CD4-positive, alpha-beta T cell treated with Interleukin-21 for 1 hour (primary cell): ENCODE measurements around the gene RAD21L1.

Experiments
- DNase-seq: peaks from one replicate; pipeline ENCODE4 v3.0.0-alpha.2; 2020

RAD21L1 gene

GRCh38 chr20:1225783-1226654 lies at the start of gene RAD21L1:
TSS of gene RAD21L1 (plus strand) at chr20:1226044. CDS start at chr20:1228454, 2,410 bp downstream.
- DNase-seq, result peak; percentile 79

GRCh38 chr20:1177680-1178079 lies 48.2 kb upstream of the RAD21L1 start:
- no peak for DNase-seq

- no peak for DNase-seq
These were observed 47.7 kb upstream of the RAD21L1 start for GRCh38 chr20:1178103-1178502.

GRCh38 chr20:1178623-1179022 lies 47.2 kb upstream of the RAD21L1 start:
- no peak for DNase-seq

- no peak for DNase-seq
These were observed 44.9 kb upstream of the RAD21L1 start for GRCh38 chr20:1180949-1181348.

GRCh38 chr20:1182106-1182505 lies 43.7 kb upstream of the RAD21L1 start:
- no peak for DNase-seq

- DNase-seq, result no peak
These were observed 42.7 kb upstream of the RAD21L1 start for GRCh38 chr20:1183153-1183552.

GRCh38 chr20:1184260-1184637 lies 41.6 kb upstream of the RAD21L1 start:
- no peak for DNase-seq

DNA sequence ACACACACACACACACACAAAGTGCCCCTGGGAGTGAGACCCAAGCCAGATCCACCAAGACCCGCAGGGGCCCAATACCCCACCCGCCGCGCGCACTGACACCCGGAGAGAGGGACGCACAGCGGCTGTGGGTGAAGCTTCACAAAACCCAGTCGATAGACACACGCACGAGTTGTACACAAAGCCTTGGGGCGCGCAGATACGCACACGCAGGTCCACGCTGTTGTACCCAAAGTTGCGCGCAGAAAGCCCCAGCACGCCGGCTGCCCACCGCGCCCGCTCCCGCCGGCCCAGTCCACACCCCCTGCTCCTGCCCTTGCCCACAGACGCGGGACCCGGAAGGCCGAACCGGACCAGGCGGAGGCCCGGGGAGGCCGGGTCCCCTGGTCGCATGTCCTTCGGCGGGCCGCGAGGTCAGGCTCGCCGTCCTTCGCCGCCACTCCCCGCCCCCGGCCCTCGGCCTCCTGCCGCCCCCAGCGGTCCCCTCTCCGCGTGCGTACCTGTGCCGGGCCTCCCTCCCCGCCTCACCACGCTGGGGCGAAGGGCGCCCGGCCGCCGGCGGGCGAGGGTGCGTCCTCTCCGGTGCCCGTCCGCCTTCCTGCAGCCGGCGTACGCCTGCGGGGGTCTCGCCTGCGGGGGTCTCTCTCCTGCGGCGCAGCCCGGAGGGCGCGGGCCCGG lies 41.1 kb upstream of the RAD21L1 start, which contains the start of gene TMEM74B:
Gene TMEM74B, minus strand, starts transcription at position 344 of the 678 bp plus-strand sequence. CDS start 1,180 bp downstream, outside the sequence.
- no peak for DNase-seq

GRCh38 chr20:1185316-1185741 lies 40.5 kb upstream of the RAD21L1 start:
- no peak for DNase-seq

DNA sequence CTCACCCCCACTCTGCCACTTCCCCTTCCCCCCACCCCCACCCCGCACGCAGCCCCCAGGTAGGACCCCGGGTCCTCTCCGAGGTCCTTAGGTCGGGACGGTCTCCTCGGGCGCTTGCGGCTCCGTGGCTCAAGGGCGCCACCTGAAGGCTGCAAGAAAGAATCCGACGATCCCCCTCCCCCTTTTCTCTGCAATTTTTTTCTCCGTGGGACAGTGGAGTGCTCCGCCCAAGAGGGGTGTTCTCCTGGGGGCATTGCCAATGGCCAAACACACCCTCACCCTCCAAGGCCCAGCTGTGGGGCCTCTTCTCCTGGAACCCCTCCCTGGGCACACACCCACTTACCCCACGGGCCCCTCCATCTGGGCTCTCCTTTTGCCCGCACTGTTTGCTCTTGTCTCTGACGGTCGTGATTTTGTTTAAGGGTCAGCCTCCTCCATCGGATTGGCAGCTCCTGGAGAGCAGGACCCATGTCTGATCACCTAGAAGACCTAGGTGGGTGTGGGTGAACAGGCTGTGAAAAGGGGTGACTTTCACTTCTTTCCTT lies 40.0 kb upstream of the RAD21L1 start:
- peak; percentile 37 for DNase-seq

GRCh38 chr20:1186367-1186991 lies 39.4 kb upstream of the RAD21L1 start:
- no peak for DNase-seq

DNA sequence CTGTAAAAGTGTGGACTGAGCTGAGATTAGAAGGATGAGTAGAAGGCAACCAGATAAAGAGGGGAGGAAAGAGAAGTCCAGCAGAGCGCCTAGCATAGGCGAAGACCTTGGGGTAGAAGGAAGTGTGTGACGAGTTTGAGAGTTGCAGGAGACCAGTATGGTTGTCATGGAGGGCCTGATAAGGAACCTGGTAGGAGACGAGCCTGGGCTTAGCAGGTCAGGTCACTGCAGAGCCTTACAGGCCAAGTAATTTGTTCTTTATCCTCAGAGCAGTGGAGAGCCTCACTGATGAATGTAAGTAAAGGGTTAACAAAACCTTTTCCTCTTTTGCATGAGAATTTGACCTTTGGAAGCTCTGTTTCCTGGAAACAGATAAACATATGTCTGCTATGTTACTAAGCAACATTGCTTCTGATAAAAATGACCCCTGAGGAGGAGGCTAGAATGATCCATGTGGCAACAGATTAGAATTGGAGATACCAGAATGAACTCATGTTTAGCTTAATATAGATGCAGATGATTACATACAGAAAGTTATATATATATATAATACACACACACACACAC lies 38.2 kb upstream of the RAD21L1 start:
- DNase-seq, result no peak

DNA sequence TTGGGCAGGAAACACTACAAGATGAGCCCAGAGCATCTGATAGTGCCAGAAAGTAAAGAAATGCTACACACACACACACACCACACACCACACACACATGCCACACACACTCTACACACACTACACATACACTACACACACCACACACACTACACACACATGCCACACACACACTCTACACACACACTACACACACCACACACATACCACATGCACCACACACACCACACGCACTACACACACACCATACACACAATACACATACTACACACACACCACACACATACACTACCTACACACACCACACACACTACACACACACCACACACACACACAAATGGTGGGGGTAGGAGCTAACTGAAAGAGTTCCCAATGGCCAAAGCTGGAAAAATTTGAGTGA lies 37.5 kb upstream of the RAD21L1 start:
- no peak for DNase-seq

DNA sequence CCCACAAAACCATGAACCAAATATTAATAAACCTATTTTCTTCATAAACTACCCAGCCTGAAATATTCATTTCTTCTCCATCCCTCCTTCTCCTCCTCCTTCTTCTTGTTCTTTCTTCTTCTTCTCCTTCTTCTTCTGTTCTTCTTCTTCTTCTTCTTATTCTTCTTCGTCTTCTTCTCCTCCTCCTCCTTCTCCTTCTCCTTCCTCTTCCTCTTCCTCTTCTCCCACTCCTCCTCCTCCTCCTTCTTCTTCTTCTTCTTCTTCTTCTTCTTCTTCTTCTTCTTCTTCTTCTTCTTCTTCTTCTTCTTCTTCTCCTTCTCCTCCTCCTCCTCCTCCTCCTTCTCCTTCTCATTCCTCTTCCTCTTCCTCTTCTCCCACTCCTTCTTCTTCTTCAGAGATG lies 36.0 kb upstream of the RAD21L1 start:
- DNase-seq, result no peak

- DNase-seq, result no peak
These were observed 35.0 kb upstream of the RAD21L1 start for GRCh38 chr20:1190847-1191246.

DNA sequence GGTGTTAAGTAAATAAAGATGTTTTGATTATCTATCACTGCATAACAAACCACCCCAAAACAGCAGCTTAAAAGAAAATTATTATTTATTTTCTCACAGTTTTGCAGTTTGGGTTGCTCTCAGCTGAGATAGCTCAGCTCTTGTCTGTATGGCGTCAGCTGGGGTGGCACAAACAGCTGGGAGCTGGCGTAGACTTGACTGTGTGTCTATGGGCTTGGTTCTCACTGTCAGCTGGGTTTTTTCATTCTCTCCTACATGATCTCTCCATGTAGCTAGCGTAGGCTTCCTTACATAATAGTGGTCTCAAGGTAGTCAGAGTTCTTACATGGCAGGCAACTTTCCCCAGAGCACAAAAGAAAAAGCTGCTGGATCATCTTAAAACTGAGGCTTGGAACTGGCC lies 34.5 kb upstream of the RAD21L1 start:
- DNase-seq, result no peak

DNA sequence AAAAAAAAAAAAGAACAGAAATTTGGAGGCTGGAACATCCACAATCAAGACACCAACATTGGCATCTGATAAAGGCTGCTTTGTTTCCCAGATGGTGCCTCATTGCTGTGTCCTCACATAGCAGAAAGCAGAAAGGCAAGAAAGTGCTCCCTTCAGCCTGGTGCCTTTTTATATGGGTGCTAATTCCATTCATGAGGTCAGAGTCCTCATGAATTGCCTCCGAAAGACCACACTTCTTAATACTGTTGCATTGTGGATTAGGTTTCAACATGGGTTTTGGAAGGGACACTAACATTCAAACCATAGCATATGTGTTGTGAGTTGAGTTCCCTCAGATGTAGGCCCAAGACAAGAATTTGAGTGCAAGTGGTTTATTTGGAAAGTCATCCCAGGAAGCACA lies 30.6 kb upstream of the RAD21L1 start:
- DNase-seq, result no peak

DNA sequence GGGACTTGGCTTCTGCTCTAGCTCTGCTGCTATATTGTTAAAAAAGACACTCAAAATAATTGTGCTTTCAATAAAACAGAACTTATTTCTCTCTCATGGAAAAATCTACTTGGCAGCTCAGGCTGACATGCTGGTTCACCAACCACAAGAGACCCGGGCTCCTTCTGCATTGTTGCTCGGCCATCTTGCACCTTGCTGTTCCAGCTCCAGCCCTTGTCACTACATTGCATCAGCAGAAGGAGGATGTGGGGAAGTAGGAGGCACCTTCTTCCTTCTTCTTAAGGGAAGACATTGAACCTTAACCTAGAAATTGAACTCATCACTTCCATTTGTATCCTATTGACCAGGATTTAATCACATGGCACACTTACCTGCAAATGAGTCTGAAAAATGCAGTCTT lies 29.2 kb upstream of the RAD21L1 start:
- no peak for DNase-seq

- no peak for DNase-seq
These were observed 28.0 kb upstream of the RAD21L1 start for GRCh38 chr20:1197801-1198200.

DNA sequence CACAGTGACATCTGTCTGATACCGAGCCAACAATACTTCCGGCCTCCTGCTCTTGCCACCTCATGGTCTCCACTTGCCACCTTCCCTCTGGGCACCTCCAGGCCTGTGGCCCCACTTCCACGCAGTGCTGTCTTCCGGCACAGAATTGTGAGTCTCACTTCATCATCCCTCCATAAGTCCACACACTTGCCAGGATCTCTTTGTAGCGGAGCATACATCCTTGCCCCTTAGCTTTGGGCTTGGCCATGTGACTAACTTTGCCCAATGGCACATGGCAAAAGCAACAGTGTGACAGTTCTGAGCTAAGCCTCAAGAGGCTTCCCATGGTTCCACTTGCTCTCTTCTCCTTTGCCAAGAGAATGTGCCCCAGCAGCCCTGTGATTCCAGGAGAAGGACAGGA lies 27.1 kb upstream of the RAD21L1 start:
- no peak for DNase-seq

GRCh38 chr20:1199212-1199873 lies 26.5 kb upstream of the RAD21L1 start:
- DNase-seq, result no peak

- DNase-seq, result no peak
These were observed 25.9 kb upstream of the RAD21L1 start for GRCh38 chr20:1199964-1200363.
